Epithelial cell of proximal tubule (primary cell): ENCODE measurements around the gene CFAP251. TPM values are rescaled to one million over a fixed set of nuclear protein-coding genes. Genes with fewer than 3 reads are reported as not detected.

Source experiments
- DNase-seq: peaks from one replicate; pipeline ENCODE4 v3.0.0-alpha.2; 2011; ENCODE audit warnings: low read depth
- H3K4me3 ChIP-seq: 2 replicates; pipeline ENCODE4 v1.5.1; 2011; ENCODE audit warnings: low read depth, mild to moderate bottlenecking, low read length
- total RNA-seq: library from RNA; depleted of rRNA; stranded (reverse); fragments of >200 nt; gene quantifications from 2 replicates; pipeline ENCODE4 v1.2.3, GENCODE V29; 2015
- TF ChIP-seq, protein P1 (sequence below): conservative IDR thresholded peaks from 2 replicates; pipeline ENCODE4 v1.5.1; 2012; ENCODE audit warnings: low read depth, mild to moderate bottlenecking, low read length

The CFAP251 gene
- total RNA-seq, 1 donor from 2014 or later, result 4.6 TPM

DNA sequence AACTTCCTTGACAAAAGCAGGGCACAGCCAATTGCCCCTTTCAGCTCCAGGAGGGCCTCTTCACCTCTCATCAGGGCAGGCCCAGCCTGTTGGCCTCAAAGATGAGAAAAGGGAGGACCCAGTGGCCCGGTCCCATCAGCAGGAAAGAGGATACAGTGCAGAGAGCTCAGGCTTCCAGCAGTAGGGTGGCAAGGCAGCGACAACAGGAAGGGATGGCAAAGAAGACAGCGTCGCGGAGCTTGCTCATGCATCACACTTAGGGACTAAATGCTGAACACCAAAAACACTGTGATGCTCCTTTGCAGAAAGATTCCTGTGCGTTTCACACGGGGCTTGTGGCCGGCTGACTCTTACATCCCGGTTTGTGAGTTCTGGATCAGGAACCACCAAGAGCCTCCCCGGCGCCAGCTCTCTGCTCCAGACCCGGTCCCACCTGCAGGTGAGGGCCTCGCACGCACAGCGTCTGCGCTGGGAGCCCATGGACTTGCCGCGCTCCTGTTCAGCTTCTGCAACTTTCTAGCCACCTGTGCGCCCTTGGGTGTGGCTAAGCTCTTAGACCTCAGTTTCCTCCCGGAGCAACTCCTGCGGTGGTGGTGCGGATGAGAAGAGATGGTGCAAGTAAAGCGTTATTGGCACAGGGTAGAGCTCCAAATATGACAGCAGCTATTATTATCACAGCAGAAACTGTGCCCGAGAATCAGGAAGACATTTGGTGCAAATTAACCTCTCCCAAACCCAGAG, 88.0 kb downstream of the CFAP251 start:
- no peak overlapping the region for H3K4me3 ChIP-seq
- no peak for DNase-seq
- TF ChIP-seq, protein P1, sequence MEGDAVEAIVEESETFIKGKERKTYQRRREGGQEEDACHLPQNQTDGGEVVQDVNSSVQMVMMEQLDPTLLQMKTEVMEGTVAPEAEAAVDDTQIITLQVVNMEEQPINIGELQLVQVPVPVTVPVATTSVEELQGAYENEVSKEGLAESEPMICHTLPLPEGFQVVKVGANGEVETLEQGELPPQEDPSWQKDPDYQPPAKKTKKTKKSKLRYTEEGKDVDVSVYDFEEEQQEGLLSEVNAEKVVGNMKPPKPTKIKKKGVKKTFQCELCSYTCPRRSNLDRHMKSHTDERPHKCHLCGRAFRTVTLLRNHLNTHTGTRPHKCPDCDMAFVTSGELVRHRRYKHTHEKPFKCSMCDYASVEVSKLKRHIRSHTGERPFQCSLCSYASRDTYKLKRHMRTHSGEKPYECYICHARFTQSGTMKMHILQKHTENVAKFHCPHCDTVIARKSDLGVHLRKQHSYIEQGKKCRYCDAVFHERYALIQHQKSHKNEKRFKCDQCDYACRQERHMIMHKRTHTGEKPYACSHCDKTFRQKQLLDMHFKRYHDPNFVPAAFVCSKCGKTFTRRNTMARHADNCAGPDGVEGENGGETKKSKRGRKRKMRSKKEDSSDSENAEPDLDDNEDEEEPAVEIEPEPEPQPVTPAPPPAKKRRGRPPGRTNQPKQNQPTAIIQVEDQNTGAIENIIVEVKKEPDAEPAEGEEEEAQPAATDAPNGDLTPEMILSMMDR, result no peak

DNA sequence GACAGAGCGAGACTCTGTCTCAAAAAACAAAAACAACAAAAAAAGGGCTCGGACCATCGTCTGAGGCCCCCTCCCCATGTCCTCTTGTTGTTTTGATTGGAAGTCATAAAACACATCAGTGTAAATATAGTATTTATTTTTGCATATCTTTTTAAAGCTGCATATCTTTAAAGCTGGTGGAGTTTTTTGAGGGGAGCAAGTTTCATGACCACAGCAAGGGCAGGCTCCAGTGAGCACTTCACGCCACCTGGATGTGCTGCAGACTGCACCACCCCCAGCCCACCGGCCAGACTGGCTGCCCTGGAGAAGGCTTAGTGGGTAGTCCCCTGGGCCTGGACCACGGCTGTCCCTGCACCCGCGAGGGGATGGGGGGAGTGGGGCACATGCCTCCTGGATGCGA, 91.3 kb downstream of the CFAP251 start:
- DNase-seq, result no peak
- TF ChIP-seq, protein P1, result no peak
- no peak overlapping the region for H3K4me3 ChIP-seq

DNA sequence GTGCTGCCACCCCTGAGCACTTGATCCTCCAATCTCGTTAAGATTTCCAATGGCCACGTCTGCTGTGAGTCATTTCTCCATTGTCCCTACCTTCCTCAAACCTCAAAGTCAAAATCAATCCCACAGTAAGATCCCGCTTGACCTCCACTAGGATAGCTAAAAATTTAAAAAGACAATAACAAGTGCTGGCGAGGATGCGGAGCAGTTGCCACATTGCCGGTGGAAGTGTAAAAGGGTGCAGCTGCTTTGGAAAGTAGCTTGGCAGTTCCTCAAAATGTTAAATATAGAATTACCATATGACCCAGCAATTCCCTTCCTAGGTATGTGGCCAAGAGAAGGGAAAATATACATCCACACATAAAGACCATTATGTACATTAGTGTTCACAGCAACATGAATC, 93.8 kb downstream of the CFAP251 start:
- H3K4me3 ChIP-seq, result no peak overlapping the region
- TF ChIP-seq, protein P1, result no peak
- no peak for DNase-seq

DNA sequence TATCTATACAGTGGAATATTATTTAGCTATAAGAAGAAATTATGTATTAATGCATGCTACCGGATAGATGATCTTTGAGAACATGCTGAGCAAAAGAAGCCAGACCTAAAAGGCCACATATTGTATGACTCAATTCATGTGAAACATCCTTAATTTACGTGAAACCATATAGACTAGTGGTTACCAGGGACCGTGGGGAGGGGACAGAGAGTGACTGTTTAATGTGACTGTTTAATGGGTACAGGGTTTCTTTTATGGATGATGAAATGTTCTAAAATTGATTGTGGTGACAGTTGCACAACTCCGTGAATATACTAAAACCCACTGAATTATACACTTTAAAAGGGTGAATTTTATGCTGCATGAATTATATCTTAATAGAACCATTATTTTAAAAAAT, 94.7 kb downstream of the CFAP251 start:
- no peak for DNase-seq
- H3K4me3 ChIP-seq, result no peak overlapping the region
- TF ChIP-seq, protein P1, result no peak

DNA sequence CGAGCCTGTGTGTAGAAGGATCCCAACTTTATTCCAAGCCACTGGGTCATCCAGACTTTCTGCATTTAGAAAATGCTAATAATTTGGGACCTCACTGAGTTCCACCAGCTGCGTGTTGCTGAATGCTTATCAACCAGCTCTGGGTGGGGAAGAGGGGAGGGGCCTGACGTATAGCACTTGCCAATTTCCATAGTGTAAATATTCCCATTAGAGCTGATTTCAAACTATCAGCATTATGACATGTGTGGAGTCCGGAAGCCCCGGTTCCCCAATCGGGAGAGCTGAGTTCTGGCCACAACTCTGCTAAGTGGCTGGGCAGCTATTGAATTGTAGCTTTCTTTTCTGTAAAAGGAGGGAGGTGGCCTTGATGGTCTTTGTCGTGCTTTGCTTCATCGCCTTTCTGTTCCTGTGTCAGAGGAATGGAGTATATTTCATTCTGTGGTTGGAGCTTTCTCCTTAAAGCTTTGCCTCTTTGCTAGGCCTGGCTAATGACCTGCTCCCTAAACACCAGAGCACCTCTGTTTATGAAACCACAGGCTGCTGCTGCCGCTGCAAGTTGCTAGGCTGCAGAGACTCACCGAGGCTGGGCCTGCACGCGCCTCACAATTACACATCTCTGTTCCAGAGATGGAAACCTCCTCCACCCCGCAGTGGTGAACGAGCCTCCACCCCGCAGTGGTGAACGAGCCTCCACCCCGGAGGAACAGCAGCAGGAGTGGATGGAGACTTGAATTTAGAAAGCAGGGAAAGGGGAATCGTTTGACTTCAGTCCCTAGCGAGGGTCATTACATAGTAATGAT, 95.6 kb downstream of the CFAP251 start:
- no peak for DNase-seq
- TF ChIP-seq, protein P1, result no peak
- no peak overlapping the region for H3K4me3 ChIP-seq

DNA sequence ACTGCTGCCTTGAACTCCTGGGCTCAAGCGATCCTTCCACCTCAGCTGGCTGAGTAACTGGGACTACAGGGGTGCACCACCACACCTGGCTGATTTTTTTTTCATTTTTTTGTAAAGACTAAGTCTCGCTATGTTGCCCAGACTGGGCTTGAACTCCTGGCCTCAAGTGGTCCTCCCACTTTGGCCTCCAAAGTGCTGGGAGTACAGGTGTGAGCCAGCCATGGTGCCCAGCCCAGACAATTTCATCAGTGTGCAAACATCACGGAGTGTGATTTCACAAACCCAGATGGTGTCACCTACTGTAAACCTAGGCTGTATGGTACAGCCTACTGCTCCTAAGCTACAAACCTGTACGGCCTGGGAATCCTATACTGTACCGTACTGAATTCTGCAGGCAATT, 96.4 kb downstream of the CFAP251 start:
- H3K4me3 ChIP-seq, result no peak overlapping the region
- no peak for DNase-seq
- TF ChIP-seq, protein P1, result no peak
